Measurements from ENCODE around the gene PCK1.

Gene PCK1

DNA sequence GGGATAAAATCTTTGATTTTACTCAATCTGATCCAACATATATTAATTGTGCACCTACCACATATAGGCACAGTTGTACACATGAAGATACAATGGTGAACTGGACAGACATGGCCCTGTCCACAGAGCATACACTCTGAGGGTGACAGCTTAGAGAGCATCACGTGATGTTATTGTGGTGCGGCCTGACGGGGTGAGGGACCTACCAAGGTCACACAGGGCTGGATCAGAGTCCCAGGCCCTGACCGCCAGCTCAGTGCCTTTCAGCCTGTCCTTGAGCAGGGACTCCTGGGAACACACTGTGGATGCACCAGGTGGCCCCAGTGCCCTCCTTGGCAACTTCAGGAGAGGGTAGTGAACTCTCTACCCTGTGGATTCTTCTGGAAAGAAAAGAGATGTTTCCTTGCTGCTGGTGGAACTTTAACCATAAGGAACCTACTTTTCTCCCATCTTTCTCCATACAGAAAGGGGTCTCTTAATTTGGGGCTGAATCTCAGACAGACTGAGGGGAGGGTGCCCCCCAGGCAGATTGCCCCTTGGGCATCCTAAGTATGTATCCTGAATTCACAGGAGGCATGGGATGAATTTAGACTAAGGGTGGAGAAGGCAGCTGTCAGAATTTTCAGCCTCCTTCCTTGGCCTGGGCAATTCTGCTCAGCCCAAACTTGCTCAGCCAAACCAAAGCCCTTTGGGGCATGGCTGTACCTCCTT, 26.5 kb downstream of the PCK1 start:
- TF ChIP-seq CTCF (IDR thresholded peaks at IDR 0.05; ENCODE audit: extremely low read depth, missing control alignments), result no peak
- DNase-seq (ENCODE audit: low spot score), result no peak

- DNase-seq (ENCODE audit: low spot score), result no peak
- no peak for TF ChIP-seq CTCF (IDR thresholded peaks at IDR 0.05; ENCODE audit: extremely low read depth, missing control alignments)
Observed at GRCh38 chr20:57587989-57588377, 27.1 kb downstream of the PCK1 start.

DNA sequence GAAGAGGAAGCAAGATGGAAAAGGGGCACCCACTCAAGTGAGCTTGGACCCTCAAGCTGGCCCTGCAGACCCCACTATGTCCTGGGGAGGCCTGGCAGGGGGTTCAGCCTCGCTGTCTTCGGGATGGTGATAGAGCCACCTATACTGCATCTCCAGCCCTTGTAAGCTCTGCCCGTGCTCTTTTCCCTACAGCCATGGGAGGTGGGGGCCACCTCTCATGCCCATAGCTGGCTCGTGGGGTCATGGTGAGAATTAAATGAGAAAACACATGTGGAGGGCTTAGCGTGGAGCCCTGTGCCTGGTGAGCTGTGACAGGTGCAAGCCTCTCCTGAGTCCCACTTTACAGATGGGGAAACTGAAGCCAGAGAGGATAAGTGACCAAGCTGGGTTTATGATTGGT, 27.7 kb downstream of the PCK1 start:
- TF ChIP-seq CTCF (IDR thresholded peaks at IDR 0.05; ENCODE audit: extremely low read depth, missing control alignments), result no peak

DNA sequence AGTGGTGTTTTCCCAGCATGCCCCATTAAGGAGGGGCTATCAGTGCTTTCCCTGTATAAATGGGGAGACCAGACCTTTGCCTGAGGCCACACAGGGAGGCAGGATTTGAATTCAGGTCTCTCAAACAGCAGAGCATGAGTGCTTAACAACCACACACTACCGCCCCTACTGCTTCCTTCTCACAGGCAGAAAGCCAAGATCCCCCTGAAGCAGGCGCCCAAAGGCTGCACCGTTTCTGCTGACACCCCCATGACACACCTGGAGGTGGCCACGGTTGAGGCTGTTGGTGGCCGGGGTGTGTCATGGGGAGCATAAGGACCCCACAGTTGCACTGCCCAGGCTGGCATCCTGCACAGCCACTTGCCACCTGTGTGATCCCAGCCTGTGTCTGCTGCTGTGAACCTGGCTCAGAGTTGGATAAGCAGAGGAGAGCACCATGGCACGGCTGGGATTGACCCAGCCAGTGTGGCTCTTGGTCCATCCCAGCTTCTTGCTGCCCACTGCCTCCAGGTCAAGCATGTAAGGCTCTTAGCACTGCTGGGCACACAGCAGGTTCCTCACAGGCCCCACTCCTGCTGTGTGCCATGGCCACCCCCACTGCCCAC, 28.3 kb downstream of the PCK1 start:
- no peak for TF ChIP-seq CTCF (IDR thresholded peaks at IDR 0.05; ENCODE audit: extremely low read depth, missing control alignments)
- DNase-seq (ENCODE audit: low spot score), result no peak

More for the DNA sequence above, 27.7 kb downstream of the PCK1 start:
- no peak for DNase-seq (ENCODE audit: low spot score)

DNA sequence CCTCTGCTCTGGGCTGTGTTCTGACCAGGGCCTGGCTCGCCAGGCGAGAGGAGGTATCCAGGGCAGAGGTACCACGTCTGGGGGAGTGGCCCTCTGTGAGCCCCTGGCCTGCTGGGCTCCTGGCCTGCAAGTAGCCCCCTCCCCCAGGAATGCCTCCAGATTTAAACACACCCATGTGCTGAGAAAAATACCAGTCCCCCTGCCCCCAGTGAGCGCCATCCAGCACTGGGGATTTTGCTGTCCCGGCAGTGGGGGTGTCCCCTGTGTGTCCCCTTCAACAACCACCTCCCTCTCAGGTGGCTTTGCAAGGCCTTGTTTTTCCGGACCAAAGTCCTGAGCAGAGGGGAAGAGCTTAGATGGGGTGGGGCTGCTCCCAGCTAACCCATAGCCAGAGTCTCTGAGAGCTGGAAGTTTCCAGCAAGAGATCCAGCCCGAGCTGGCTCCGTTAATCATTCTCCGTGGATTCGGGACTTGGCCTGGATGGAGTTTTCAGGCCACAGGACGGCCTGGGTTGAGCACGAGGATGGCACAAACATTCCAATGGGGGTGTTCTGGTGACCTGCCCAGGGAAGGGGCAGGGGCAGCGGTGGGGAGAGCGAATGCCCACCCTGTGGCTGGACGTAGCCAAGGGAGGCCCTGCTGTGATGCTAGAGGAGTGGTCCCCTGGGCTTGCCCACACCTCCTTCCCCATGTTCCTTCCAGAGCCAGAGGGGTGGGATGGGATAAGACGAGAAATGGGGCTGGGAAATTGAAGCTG, 29.0 kb downstream of the PCK1 start:
- no peak for DNase-seq (ENCODE audit: low spot score)

GRCh38 chr20:57590485-57591288, 29.8 kb downstream of the PCK1 start:
- TF ChIP-seq CTCF (IDR thresholded peaks at IDR 0.05; ENCODE audit: extremely low read depth, missing control alignments), result no peak
- no peak for DNase-seq (ENCODE audit: low spot score)

More for the DNA sequence above, 29.0 kb downstream of the PCK1 start:
- no peak for TF ChIP-seq CTCF (IDR thresholded peaks at IDR 0.05; ENCODE audit: extremely low read depth, missing control alignments)

Measured in GM20000 (cell line).